ENCODE data around the gene CDX1. TPM values are rescaled to one million over a fixed set of nuclear protein-coding genes. Genes with fewer than 3 reads are reported as not detected.

Gene CDX1
- total RNA-seq, 2 donors from 2014 or later = 299 to 498 TPM

GRCh38 chr5:150181766-150182545 lies 15.4 kb downstream of the CDX1 start:
- Histone ChIP-seq H3K4me1 (peaks cover 54% of the 10 kb centered on the region), H3K27ac (peak overlapping the region; percentile 91), H3K9me3 (no peaks in the 10 kb centered on the region), H3K4me3 (no peak overlapping the region), H3K27me3 (no peaks in the 10 kb centered on the region), H3K9ac (ENCODE audit: low read depth in 2 of 2, low read length in 2 of 2) (peak overlapping the region in 1 of 2 donors; percentile 74), H3K36me3 (no peaks in the 10 kb centered on the region)
- peak; percentile 28 for DNase-seq
- intact Hi-C loops (cut with DNase I) = no loop called here
- TF ChIP-seq CTCF (IDR thresholded peaks at IDR 0.05) = no peak

- H3K9me3 ChIP-seq = no peaks in the 10 kb centered on the region
- H3K4me3 ChIP-seq = no peak overlapping the region
- peaks cover 54% of the 10 kb centered on the region for H3K4me1 ChIP-seq
- H3K27ac ChIP-seq = peak overlapping the region; percentile 91
- no peaks in the 10 kb centered on the region for H3K27me3 ChIP-seq
- peak overlapping the region in 1 of 2 donors; percentile 74 for H3K9ac ChIP-seq (ENCODE audit: low read depth in 2 of 2, low read length in 2 of 2)
- no peak for TF ChIP-seq CTCF (IDR thresholded peaks at IDR 0.05)
- intact Hi-C loops (cut with DNase I) = no loop called here
- DNase-seq = peak; percentile 37
- H3K36me3 ChIP-seq = no peaks in the 10 kb centered on the region
Observed at GRCh38 chr5:150182774-150183173, 16.2 kb downstream of the CDX1 start.

GRCh38 chr5:150183436-150183835 lies 16.9 kb downstream of the CDX1 start:
- H3K4me1 ChIP-seq = peaks cover 61% of the 10 kb centered on the region
- no peak for DNase-seq
- peak overlapping the region in 1 of 2 donors; percentile 74 for H3K9ac ChIP-seq (ENCODE audit: low read depth in 2 of 2, low read length in 2 of 2)
- TF ChIP-seq CTCF (IDR thresholded peaks at IDR 0.05) = no peak
- peak overlapping the region; percentile 91 for H3K27ac ChIP-seq
- no peaks in the 10 kb centered on the region for H3K9me3 ChIP-seq
- H3K27me3 ChIP-seq = no peaks in the 10 kb centered on the region
- H3K4me3 ChIP-seq = no peak overlapping the region
- intact Hi-C loops (cut with DNase I) = no loop called here
- no peaks in the 10 kb centered on the region for H3K36me3 ChIP-seq

- H3K4me1 ChIP-seq = peaks cover 62% of the 10 kb centered on the region
- H3K9me3 ChIP-seq = no peaks in the 10 kb centered on the region
- TF ChIP-seq CTCF (IDR thresholded peaks at IDR 0.05) = no peak
- no peaks in the 10 kb centered on the region for H3K27me3 ChIP-seq
- H3K27ac ChIP-seq = peak overlapping the region; percentile 91
- no peak overlapping the region for H3K4me3 ChIP-seq
- intact Hi-C loops (cut with DNase I) = no loop called here
- H3K36me3 ChIP-seq = no peaks in the 10 kb centered on the region
- DNase-seq = no peak
- H3K9ac ChIP-seq (ENCODE audit: low read depth in 2 of 2, low read length in 2 of 2) = peak overlapping the region in 1 of 2 donors; percentile 74
Observed at GRCh38 chr5:150184006-150184405, 17.4 kb downstream of the CDX1 start.

GRCh38 chr5:150184990-150185912 lies 18.7 kb downstream of the CDX1 start:
- peak overlapping the region; percentile 91 for H3K27ac ChIP-seq
- TF ChIP-seq CTCF (IDR thresholded peaks at IDR 0.05) = no peak
- H3K27me3 ChIP-seq = peaks cover 5% of the 10 kb centered on the region
- H3K4me3 ChIP-seq = no peak overlapping the region
- H3K4me1 ChIP-seq = peaks cover 50% of the 10 kb centered on the region
- DNase-seq = peak; percentile 91
- peak overlapping the region in 1 of 2 donors; percentile 67 for H3K9ac ChIP-seq (ENCODE audit: low read depth in 2 of 2, low read length in 2 of 2)
- intact Hi-C loops (cut with DNase I) = no loop called here
- H3K36me3 ChIP-seq = no peaks in the 10 kb centered on the region
- H3K9me3 ChIP-seq = no peaks in the 10 kb centered on the region

Data from colonic mucosa (tissue), 4 donors.